Measurements from ENCODE around the gene CHST2.

Gene CHST2

GRCh38 chr3:143122608-143123352 is 3.2 kb downstream of the CHST2 start:
- peak; percentile 43 for DNase-seq (ENCODE audit: low spot score)
- in situ Hi-C loops (cut with MboI; ENCODE audit: low sequenced_read_pairs, unreplicated experiment): loop anchor here (10.0 kb wide), 1 partner anchor 542 kb away; no protein-coding TSS in a partner anchor

GRCh38 chr3:143123353-143123984 is 3.9 kb downstream of the CHST2 start:
- DNase-seq (ENCODE audit: low spot score): peak; percentile 32
- in situ Hi-C loops (cut with MboI; ENCODE audit: low sequenced_read_pairs, unreplicated experiment): loop anchor here (10.0 kb wide), 1 partner anchor 541 kb away; no protein-coding TSS in a partner anchor
- TF ChIP-seq CTCF (IDR thresholded peaks at IDR 0.05; ENCODE audit: borderline replicate concordance, control extremely low read depth, extremely low read depth, insufficient read depth, missing control alignments): no peak

More at GRCh38 chr3:143122608-143123352, 3.2 kb downstream of the CHST2 start:
- no peak for TF ChIP-seq CTCF (IDR thresholded peaks at IDR 0.05; ENCODE audit: borderline replicate concordance, control extremely low read depth, extremely low read depth, insufficient read depth, missing control alignments)

GRCh38 chr3:143124601-143125520 is 5.3 kb downstream of the CHST2 start:
- DNase-seq (ENCODE audit: low spot score): no peak
- no peak for TF ChIP-seq CTCF (IDR thresholded peaks at IDR 0.05; ENCODE audit: borderline replicate concordance, control extremely low read depth, extremely low read depth, insufficient read depth, missing control alignments)
- in situ Hi-C loops (cut with MboI; ENCODE audit: low sequenced_read_pairs, unreplicated experiment): loop anchor here (10.0 kb wide), 1 partner anchor 540 kb away; no protein-coding TSS in a partner anchor

- no peak for DNase-seq (ENCODE audit: low spot score)
- no peak for TF ChIP-seq CTCF (IDR thresholded peaks at IDR 0.05; ENCODE audit: borderline replicate concordance, control extremely low read depth, extremely low read depth, insufficient read depth, missing control alignments)
- in situ Hi-C loops (cut with MboI; ENCODE audit: low sequenced_read_pairs, unreplicated experiment): loop anchor here (10.0 kb wide), 1 partner anchor 537 kb away; no protein-coding TSS in a partner anchor
These were observed 8.2 kb downstream of the CHST2 start for GRCh38 chr3:143127801-143128200.

- no peak for DNase-seq (ENCODE audit: low spot score)
- in situ Hi-C loops (cut with MboI; ENCODE audit: low sequenced_read_pairs, unreplicated experiment): loop anchor here (10.0 kb wide), 1 partner anchor 536 kb away; no protein-coding TSS in a partner anchor
- TF ChIP-seq CTCF (IDR thresholded peaks at IDR 0.05; ENCODE audit: borderline replicate concordance, control extremely low read depth, extremely low read depth, insufficient read depth, missing control alignments): no peak
These were observed 8.8 kb downstream of the CHST2 start for GRCh38 chr3:143128227-143128955.
